Skeletal muscle tissue (tissue), 1 donor: ENCODE measurements around the gene MTARC1. TPM values are rescaled to one million over a fixed set of nuclear protein-coding genes. Genes with fewer than 3 reads are reported as not detected.

Experiments used
- total RNA-seq: library from RNA; depleted of rRNA; stranded (reverse); fragments of >200 nt; gene quantifications from one replicate; pipeline ENCODE4 v1.2.3, GENCODE V29; 2014

Gene MTARC1
- total RNA-seq, 1 donor from 2014 or later, result 5.2 TPM

Other genes starting within 250 kb of the MTARC1 start
- 9.4 TPM for gene C1orf115, start 96.5 kb upstream of the MTARC1 start, total RNA-seq
- gene MTARC2, start 38.6 kb upstream of the MTARC1 start, total RNA-seq, result 10.4 TPM
- gene HLX, start 92.5 kb downstream of the MTARC1 start, total RNA-seq, result 9.9 TPM